ENCODE data around the gene TTC34.

Gene TTC34

DNA sequence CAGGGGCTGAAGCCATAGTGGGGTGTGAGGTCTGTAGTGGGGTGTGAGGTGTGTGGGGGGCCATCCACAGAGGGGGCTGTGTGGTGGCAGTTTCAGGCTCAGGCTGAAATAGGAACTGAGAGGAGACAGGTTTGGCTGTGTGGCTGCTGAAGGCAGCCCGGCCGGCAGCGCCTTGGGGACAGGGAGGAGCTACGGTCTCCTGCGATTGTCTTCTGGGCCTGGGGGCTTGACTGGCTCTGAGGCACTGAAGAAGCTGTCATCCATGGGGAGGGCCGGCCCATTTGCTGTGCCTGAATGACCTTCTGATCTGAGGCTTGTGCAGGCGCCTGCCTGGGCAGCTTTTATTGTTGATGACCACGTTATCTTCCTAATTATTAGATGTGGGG is 10.0 kb upstream of the TTC34 start:
- intact Hi-C loops (cut with micrococcal nuclease), result no loop called here
- Mint-ChIP-seq H3K27me3 (no peaks in the 10 kb centered on the region), H3K27ac (no peak overlapping the region), H3K4me1 (ENCODE audit: low read depth) (no peaks in the 10 kb centered on the region), H3K36me3 (ENCODE audit: low read depth) (no peaks in the 10 kb centered on the region), H3K4me3 (no peak overlapping the region), H3K9me3 (peaks cover 8% of the 10 kb centered on the region)

DNA sequence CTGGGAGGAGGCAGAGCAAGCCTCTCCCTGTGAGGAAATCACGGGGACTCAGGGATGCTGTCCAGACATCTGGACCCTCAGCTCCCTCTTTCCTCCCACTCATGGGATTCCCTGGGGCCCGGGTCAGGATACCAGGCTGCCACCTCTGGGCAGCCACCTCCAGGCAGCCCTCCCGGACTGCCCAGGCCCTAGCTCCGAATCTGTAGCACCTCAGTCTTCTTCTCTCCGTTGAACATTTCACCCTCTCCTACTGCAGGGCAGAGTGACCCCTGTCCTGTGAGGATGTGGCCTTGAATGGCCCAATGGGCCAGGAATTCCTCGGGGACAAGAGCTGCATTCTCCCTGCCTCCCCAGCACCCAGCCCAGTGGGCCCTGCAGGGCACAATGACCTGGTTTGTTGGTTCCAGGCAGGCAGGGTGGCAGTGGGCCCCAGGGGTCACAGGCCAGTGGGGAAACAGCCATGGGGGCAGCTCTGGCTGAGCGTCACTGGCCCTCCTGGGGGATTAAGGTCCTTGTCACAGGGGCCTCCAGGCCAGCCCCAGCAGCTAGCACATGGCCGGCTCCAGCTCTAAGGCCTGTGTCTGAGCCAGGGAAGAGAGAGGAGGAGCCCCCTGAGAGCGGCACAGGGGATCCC is 9.5 kb upstream of the TTC34 start:
- Mint-ChIP-seq H3K27ac (no peak overlapping the region), H3K4me1 (ENCODE audit: low read depth) (no peaks in the 10 kb centered on the region), H3K27me3 (no peaks in the 10 kb centered on the region), H3K4me3 (no peak overlapping the region), H3K9me3 (peaks cover 8% of the 10 kb centered on the region), H3K36me3 (ENCODE audit: low read depth) (no peaks in the 10 kb centered on the region)
- intact Hi-C loops (cut with micrococcal nuclease), result no loop called here

DNA sequence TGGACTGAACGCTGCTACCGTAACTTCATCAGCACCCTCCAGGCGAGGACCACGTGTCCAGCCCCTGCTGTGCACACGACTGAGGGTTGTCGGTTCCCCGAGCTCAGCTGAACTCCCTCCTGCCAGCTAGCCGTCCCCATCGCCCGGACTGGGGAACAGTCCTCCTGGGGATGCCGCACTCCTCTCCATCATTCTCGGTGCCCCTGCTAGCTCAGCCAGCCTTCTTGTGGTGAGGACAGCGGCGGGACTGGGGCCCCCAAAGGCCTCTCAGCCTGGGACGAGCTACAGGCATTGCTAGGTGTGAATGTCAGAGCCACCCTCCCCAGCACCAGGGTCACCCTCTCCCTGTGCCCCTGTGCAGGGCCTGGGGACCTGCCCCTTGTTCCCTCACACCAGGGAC is 8.8 kb upstream of the TTC34 start:
- Mint-ChIP-seq H3K27me3 (no peaks in the 10 kb centered on the region), H3K27ac (no peak overlapping the region), H3K4me1 (ENCODE audit: low read depth) (no peaks in the 10 kb centered on the region), H3K36me3 (ENCODE audit: low read depth) (no peaks in the 10 kb centered on the region), H3K9me3 (peaks cover 8% of the 10 kb centered on the region), H3K4me3 (no peak overlapping the region)
- intact Hi-C loops (cut with micrococcal nuclease), result no loop called here

GRCh38 chr1:2809656-2810055 is 8.2 kb upstream of the TTC34 start:
- peaks cover 8% of the 10 kb centered on the region for H3K9me3 Mint-ChIP-seq
- H3K4me3 Mint-ChIP-seq, result no peak overlapping the region
- no peak overlapping the region for H3K27ac Mint-ChIP-seq
- intact Hi-C loops (cut with micrococcal nuclease), result no loop called here
- H3K27me3 Mint-ChIP-seq, result no peaks in the 10 kb centered on the region
- no peaks in the 10 kb centered on the region for H3K4me1 Mint-ChIP-seq (ENCODE audit: low read depth)
- no peaks in the 10 kb centered on the region for H3K36me3 Mint-ChIP-seq (ENCODE audit: low read depth)

- Mint-ChIP-seq H3K9me3 (peaks cover 8% of the 10 kb centered on the region), H3K4me3 (no peak overlapping the region), H3K36me3 (ENCODE audit: low read depth) (no peaks in the 10 kb centered on the region), H3K4me1 (ENCODE audit: low read depth) (no peaks in the 10 kb centered on the region), H3K27me3 (no peaks in the 10 kb centered on the region), H3K27ac (no peak overlapping the region)
- intact Hi-C loops (cut with micrococcal nuclease), result no loop called here
These were observed 7.5 kb upstream of the TTC34 start for GRCh38 chr1:2808831-2809605.

DNA sequence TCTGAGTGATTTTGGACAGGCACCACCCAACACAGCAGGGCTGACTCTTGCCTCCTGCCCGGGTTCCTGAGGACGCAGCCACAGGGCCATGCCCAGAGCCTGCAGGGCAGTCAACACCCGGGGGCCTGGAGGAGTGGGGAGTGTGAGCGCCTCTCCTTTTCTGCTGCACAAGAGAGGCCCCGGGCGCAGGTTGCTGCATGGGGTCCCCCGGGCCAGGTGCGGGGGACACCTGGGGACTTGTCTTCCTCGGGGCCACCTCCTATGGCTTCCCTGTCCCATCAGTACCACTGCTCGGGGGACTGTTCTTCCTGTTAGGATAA is 6.9 kb upstream of the TTC34 start:
- H3K9me3 Mint-ChIP-seq, result peaks cover 8% of the 10 kb centered on the region
- intact Hi-C loops (cut with micrococcal nuclease), result no loop called here
- H3K36me3 Mint-ChIP-seq (ENCODE audit: low read depth), result no peaks in the 10 kb centered on the region
- no peaks in the 10 kb centered on the region for H3K27me3 Mint-ChIP-seq
- no peaks in the 10 kb centered on the region for H3K4me1 Mint-ChIP-seq (ENCODE audit: low read depth)
- no peak overlapping the region for H3K27ac Mint-ChIP-seq
- H3K4me3 Mint-ChIP-seq, result no peak overlapping the region

- intact Hi-C loops (cut with micrococcal nuclease), result no loop called here
- no peaks in the 10 kb centered on the region for H3K36me3 Mint-ChIP-seq (ENCODE audit: low read depth)
- no peaks in the 10 kb centered on the region for H3K27me3 Mint-ChIP-seq
- H3K4me1 Mint-ChIP-seq (ENCODE audit: low read depth), result no peaks in the 10 kb centered on the region
- peaks cover 8% of the 10 kb centered on the region for H3K9me3 Mint-ChIP-seq
- no peak overlapping the region for H3K27ac Mint-ChIP-seq
- no peak overlapping the region for H3K4me3 Mint-ChIP-seq
These were observed 6.3 kb upstream of the TTC34 start for GRCh38 chr1:2807678-2808385.

DNA sequence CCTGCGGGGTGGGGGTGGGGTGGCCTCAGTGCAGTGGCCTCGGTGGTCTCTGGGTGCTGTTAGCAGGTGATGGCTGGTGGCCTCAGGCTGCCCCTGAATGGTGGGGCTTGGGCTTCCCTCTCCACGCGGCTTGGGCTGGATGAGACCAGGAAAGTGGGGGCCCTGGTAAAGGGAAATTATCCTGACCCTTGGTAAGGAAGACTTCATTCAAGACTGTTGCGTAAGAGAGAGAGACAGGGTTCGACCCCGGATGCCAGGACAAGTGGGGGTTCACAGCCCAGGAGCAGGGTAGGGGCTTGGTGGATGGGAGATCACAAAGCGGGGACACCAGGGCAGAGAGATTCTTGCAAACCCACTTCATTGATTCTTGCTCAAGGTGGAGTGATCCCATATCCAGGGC is 5.5 kb upstream of the TTC34 start:
- H3K27ac Mint-ChIP-seq, result no peak overlapping the region
- H3K36me3 Mint-ChIP-seq (ENCODE audit: low read depth), result no peaks in the 10 kb centered on the region
- no peaks in the 10 kb centered on the region for H3K4me1 Mint-ChIP-seq (ENCODE audit: low read depth)
- H3K4me3 Mint-ChIP-seq, result no peak overlapping the region
- peaks cover under 1% of the 10 kb centered on the region for H3K9me3 Mint-ChIP-seq
- no peaks in the 10 kb centered on the region for H3K27me3 Mint-ChIP-seq
- intact Hi-C loops (cut with micrococcal nuclease), result no loop called here

GRCh38 chr1:2806591-2806990 is 5.1 kb upstream of the TTC34 start:
- Mint-ChIP-seq H3K27me3 (no peaks in the 10 kb centered on the region), H3K4me3 (no peak overlapping the region), H3K36me3 (ENCODE audit: low read depth) (no peaks in the 10 kb centered on the region), H3K4me1 (ENCODE audit: low read depth) (peaks cover under 1% of the 10 kb centered on the region), H3K9me3 (no peaks in the 10 kb centered on the region), H3K27ac (no peak overlapping the region)
- intact Hi-C loops (cut with micrococcal nuclease), result no loop called here

DNA sequence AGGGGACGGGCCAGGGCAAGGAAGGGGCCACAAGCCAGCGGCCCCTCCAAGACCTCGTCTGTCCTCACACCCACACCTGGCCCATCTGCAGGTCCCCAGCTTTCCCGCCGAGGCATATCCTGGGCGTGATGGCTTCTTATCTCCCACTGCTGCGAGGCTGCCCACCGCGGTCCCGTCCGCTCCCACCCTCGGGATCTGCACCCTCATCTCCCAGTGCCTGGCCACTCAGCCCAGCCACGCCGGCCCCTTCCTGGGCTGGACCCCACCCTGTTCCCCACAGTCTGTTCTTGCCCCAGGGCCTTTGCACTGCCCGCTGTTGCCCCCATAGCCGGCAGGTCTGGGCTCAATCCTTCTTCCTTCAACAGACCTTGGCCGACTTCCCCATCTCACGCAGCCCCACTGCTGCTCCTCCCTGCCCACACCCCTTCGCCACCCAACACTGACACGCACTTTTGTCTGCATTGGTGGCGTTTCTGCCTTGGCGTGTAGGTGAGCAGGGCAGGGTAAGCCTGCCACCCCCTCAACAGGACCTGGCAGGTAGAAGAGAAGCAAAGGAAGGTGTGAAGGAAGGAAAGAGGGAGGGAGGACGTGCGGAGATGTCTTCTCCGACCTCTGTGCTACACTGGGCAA is 4.4 kb upstream of the TTC34 start:
- peaks cover 5% of the 10 kb centered on the region for H3K4me1 Mint-ChIP-seq (ENCODE audit: low read depth)

GRCh38 chr1:2804628-2805351 is 3.3 kb upstream of the TTC34 start:
- intact Hi-C loops (cut with micrococcal nuclease), result no loop called here
- H3K4me3 Mint-ChIP-seq, result no peak overlapping the region
- H3K4me1 Mint-ChIP-seq (ENCODE audit: low read depth), result peaks cover 5% of the 10 kb centered on the region
- H3K27ac Mint-ChIP-seq, result no peak overlapping the region
- H3K36me3 Mint-ChIP-seq (ENCODE audit: low read depth), result no peaks in the 10 kb centered on the region
- no peaks in the 10 kb centered on the region for H3K9me3 Mint-ChIP-seq
- H3K27me3 Mint-ChIP-seq, result no peaks in the 10 kb centered on the region

More for the DNA sequence above, 4.4 kb upstream of the TTC34 start:
- no peaks in the 10 kb centered on the region for H3K9me3 Mint-ChIP-seq
- H3K4me3 Mint-ChIP-seq, result no peak overlapping the region
- intact Hi-C loops (cut with micrococcal nuclease), result no loop called here
- H3K27me3 Mint-ChIP-seq, result no peaks in the 10 kb centered on the region
- H3K36me3 Mint-ChIP-seq (ENCODE audit: low read depth), result no peaks in the 10 kb centered on the region
- no peak overlapping the region for H3K27ac Mint-ChIP-seq

GRCh38 chr1:2803931-2804627 is 2.6 kb upstream of the TTC34 start:
- intact Hi-C loops (cut with micrococcal nuclease), result no loop called here
- Mint-ChIP-seq H3K36me3 (ENCODE audit: low read depth) (no peaks in the 10 kb centered on the region), H3K4me1 (ENCODE audit: low read depth) (peaks cover 5% of the 10 kb centered on the region), H3K4me3 (no peak overlapping the region), H3K27ac (no peak overlapping the region), H3K9me3 (no peaks in the 10 kb centered on the region), H3K27me3 (no peaks in the 10 kb centered on the region)

DNA sequence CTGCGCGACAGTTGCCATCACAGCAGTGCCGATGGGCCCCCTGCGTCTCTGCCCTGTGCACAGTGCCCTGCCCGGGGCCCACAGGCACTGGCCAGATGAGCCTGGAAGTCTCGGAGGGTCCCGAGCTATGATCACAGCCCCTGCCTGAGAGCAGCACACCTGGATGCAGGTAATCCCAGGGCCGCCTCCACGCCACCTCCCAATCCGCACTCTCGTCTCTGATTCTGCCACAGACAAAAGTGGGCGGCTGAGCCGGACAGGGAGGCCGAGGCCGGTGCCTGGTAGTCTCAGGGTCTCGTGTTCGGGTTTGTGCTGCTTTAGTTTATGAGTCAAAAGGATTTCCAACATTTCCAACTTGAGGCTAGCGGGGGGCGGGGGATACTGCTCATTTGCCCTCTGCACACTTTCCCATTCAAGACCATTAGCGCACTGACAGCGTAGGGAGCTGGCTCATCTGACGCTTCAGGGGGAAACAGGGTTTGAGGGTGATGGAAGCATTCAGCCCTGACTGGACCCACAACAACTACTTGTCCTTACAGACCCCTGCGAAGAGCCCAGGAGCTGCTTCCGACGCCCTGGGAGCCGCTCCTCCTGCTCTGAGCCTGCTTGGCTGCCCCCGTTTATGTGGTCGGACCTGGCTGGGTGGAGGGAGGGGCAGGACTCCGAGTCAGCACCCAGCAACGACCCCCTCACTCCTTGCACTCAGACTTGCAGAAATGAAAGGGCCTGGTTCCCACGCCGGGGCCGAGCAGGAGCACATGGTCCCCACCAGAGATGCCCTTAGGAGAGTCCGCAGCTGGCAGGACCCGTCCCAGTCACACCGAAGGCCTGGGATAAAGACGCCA is 1.8 kb upstream of the TTC34 start:
- H3K36me3 Mint-ChIP-seq (ENCODE audit: low read depth), result no peaks in the 10 kb centered on the region
- peaks cover 5% of the 10 kb centered on the region for H3K4me1 Mint-ChIP-seq (ENCODE audit: low read depth)
- H3K27ac Mint-ChIP-seq, result no peak overlapping the region
- intact Hi-C loops (cut with micrococcal nuclease), result no loop called here
- H3K27me3 Mint-ChIP-seq, result no peaks in the 10 kb centered on the region
- H3K9me3 Mint-ChIP-seq, result no peaks in the 10 kb centered on the region
- H3K4me3 Mint-ChIP-seq, result no peak overlapping the region
